IMR-90 (cell line): ENCODE measurements around the gene TMCC1. TPM values are rescaled to one million over a fixed set of nuclear protein-coding genes. Genes with fewer than 3 reads are reported as not detected.

Experiments
- ATAC-seq: fragments of 200-7000 bp; cut with Tn5 transposase; 2 replicates; pipeline ENCODE4 v1.9.1; 2020; ENCODE audit warnings: low read depth, mild to moderate bottlenecking, moderate library complexity
- BruUV-seq: library from RNA; stranded (reverse); fragments of 400-500 nt; replicated peaks from 2 replicates; lab custom pipeline; 2021; lab: Mats Ljungman, UMichigan
- CTCF ChIA-PET: fragments of 300-600 bp; formaldehyde crosslinking; extraction: SDS; loops from one replicate; lab custom pipeline; 2021; ENCODE audit warnings: antibody characterized with exemption; lab: Yijun Ruan, JAX
- POLR2A ChIA-PET: fragments of 300-600 bp; sonication (Branson Sonifier 250); formaldehyde crosslinking; loops from one replicate; lab custom pipeline; 2022; ENCODE audit warnings: antibody characterized with exemption; ENCODE audit not compliant: unreplicated experiment; lab: Charles Lee
- DNase-seq: peaks from one replicate; pipeline ENCODE4 v3.0.0; 2013
- H2AFZ ChIP-seq: replicated peaks from 2 replicates; pipeline ENCODE3; 2013; ENCODE audit warnings: low read length, mild to moderate bottlenecking; ENCODE audit not compliant: poor library complexity
- H2AK5ac ChIP-seq: 2 replicates; pipeline ENCODE4 v1.6.1; 2013; ENCODE audit warnings: low read depth, low read length, inconsistent platforms
- H2AK9ac ChIP-seq: replicated peaks from 2 replicates; pipeline ENCODE3; 2013; ENCODE audit warnings: mild to moderate bottlenecking, low read depth, low read length, moderate library complexity; ENCODE audit not compliant: poor library complexity
- H2BK120ac ChIP-seq: 2 replicates; pipeline ENCODE4 v1.6.1; 2013; ENCODE audit warnings: low read depth, low read length, inconsistent platforms
- H2BK15ac ChIP-seq: 3 replicates; pipeline ENCODE4 v1.6.1; 2013; ENCODE audit warnings: low read depth, low read length, inconsistent platforms
- H2BK20ac ChIP-seq: 2 replicates; pipeline ENCODE4 v1.6.1; 2013; ENCODE audit warnings: low read depth, mild to moderate bottlenecking, inconsistent platforms, low read length, moderate library complexity
- H2BK5ac ChIP-seq: 2 replicates; pipeline ENCODE4 v1.6.1; 2013; ENCODE audit warnings: mild to moderate bottlenecking, low read depth, low read length, inconsistent platforms; ENCODE audit not compliant: poor library complexity, severe bottlenecking
- H3K14ac ChIP-seq: replicated peaks from 2 replicates; pipeline ENCODE4 v1.6.1; 2013; ENCODE audit warnings: low read depth, low read length, inconsistent platforms
- H3K18ac ChIP-seq: 2 replicates; pipeline ENCODE4 v1.6.1; 2013; ENCODE audit warnings: low read depth, low read length, control low read depth
- H3K23ac ChIP-seq: 2 replicates; pipeline ENCODE4 v1.6.1; 2013; ENCODE audit warnings: low read depth, low read length, inconsistent platforms
- H3K27ac ChIP-seq: 2 replicates; pipeline ENCODE4 v1.5.1; 2013; ENCODE audit warnings: mild to moderate bottlenecking, control low read depth, low read length; ENCODE audit not compliant: insufficient read depth
- H3K27me3 ChIP-seq: 2 replicates; pipeline ENCODE4 v1.6.1; 2013; ENCODE audit warnings: low read length; ENCODE audit not compliant: control insufficient read depth, insufficient read depth
- H3K36me3 ChIP-seq: 2 replicates; pipeline ENCODE4 v1.6.1; 2013; ENCODE audit warnings: low read length, mixed read lengths; ENCODE audit not compliant: control insufficient read depth, insufficient read depth
- H3K4ac ChIP-seq: 2 replicates; pipeline ENCODE4 v1.6.1; 2013; ENCODE audit warnings: low read depth, low read length, inconsistent platforms
- H3K4me1 ChIP-seq: 2 replicates; pipeline ENCODE4 v1.6.1; 2013; ENCODE audit warnings: low read length, mixed read lengths; ENCODE audit not compliant: control insufficient read depth, insufficient read depth
- H3K4me2 ChIP-seq: 2 replicates; pipeline ENCODE4 v1.6.1; 2013; ENCODE audit warnings: low read depth, mild to moderate bottlenecking, control low read depth, low read length, moderate library complexity
- H3K4me3 ChIP-seq: 2 replicates; pipeline ENCODE4 v1.5.1; 2013; ENCODE audit warnings: low read depth, mild to moderate bottlenecking, control low read depth, low read length, moderate library complexity; ENCODE audit not compliant: insufficient read depth
- H3K56ac ChIP-seq: 2 replicates; pipeline ENCODE4 v1.6.1; 2013; ENCODE audit warnings: low read length, inconsistent platforms; ENCODE audit not compliant: insufficient read depth; ENCODE audit errors: extremely low read depth
- H3K79me1 ChIP-seq, 2 experiments: 2 replicates each; pipeline ENCODE4 v1.6.1; 2013; ENCODE audit warnings: low read length in 2 of 2, inconsistent platforms in 1 of 2, low read depth in 1 of 2
- H3K9ac ChIP-seq: 2 replicates; pipeline ENCODE4 v1.6.1; 2013; ENCODE audit warnings: low read depth, low read length, control low read depth
- H3K9me1 ChIP-seq: 2 replicates; pipeline ENCODE4 v1.6.1; 2013; ENCODE audit warnings: low read length, inconsistent platforms; ENCODE audit not compliant: insufficient read depth
- H3K9me3 ChIP-seq: 2 replicates; pipeline ENCODE4 v1.6.1; 2013; ENCODE audit warnings: low read length; ENCODE audit not compliant: control insufficient read depth, insufficient read depth
- H4K20me1 ChIP-seq: 2 replicates; pipeline ENCODE4 v1.6.1; 2013; ENCODE audit warnings: low read length, inconsistent platforms; ENCODE audit not compliant: insufficient read depth
- H4K5ac ChIP-seq: 2 replicates; pipeline ENCODE4 v1.6.1; 2013; ENCODE audit warnings: mild to moderate bottlenecking, low read depth, low read length, control low read depth
- H4K8ac ChIP-seq, 2 experiments: 2 replicates each; pipeline ENCODE4 v1.6.1; 2013; ENCODE audit warnings: low read depth in 2 of 2, low read length in 2 of 2, control low read depth in 1 of 2, inconsistent platforms in 1 of 2
- H4K91ac ChIP-seq: 2 replicates; pipeline ENCODE4 v1.6.1; 2013; ENCODE audit warnings: low read depth, low read length, inconsistent platforms; ENCODE audit not compliant: insufficient read depth
- BHLHE40 ChIP-seq: fragments of 150-350 bp; IDR thresholded peaks from 2 replicates; pipeline ENCODE4 v1.6.1; 2016; ENCODE audit warnings: mild to moderate bottlenecking, low read depth, low read length
- CEBPB ChIP-seq: IDR thresholded peaks from 2 replicates; pipeline ENCODE4 v1.6.1; 2012; ENCODE audit warnings: low read depth, low read length, improper control_type of control experiment
- CTCF ChIP-seq: conservative IDR thresholded peaks from 2 replicates; pipeline ENCODE4 v1.5.1; 2012; ENCODE audit warnings: mild to moderate bottlenecking, low read depth, low read length, improper control_type of control experiment
- ELK1 ChIP-seq: fragments of 150-350 bp; IDR thresholded peaks from 2 replicates; pipeline ENCODE4 v1.6.1; 2016; ENCODE audit warnings: low read depth, mild to moderate bottlenecking, low read length, moderate library complexity, borderline replicate concordance
- POLR2A ChIP-seq: IDR thresholded peaks from 2 replicates; pipeline ENCODE4 v1.6.1; 2012; ENCODE audit warnings: mild to moderate bottlenecking, low read depth, low read length
- RAD21 ChIP-seq: IDR thresholded peaks from 2 replicates; pipeline ENCODE4 v1.6.1; 2012; ENCODE audit warnings: low read length, improper control_type of control experiment
- RFX5 ChIP-seq: IDR thresholded peaks from 2 replicates; pipeline ENCODE4 v1.8.0; 2012; ENCODE audit warnings: low read depth, mild to moderate bottlenecking, low read length, moderate library complexity
- SMC3 ChIP-seq: fragments of 150-350 bp; IDR thresholded peaks from 2 replicates; pipeline ENCODE4 v1.6.1; 2016; ENCODE audit warnings: low read depth, mild to moderate bottlenecking, antibody characterized with exemption, low read length, moderate library complexity
- USF2 ChIP-seq: fragments of 150-350 bp; IDR thresholded peaks from 2 replicates; pipeline ENCODE4 v1.6.1; 2017; ENCODE audit warnings: mild to moderate bottlenecking, antibody characterized with exemption, low read length, low read depth
- WGBS, 2 experiments: methylation state at CpG; one replicate each; pipeline versions ENCODE4 v1.1.5 to v1.1.7; 2013; ENCODE audit warnings: missing lambda C conversion rate in 2 of 2; ENCODE audit not compliant: insufficient read length in 1 of 2; ENCODE audit errors: extremely low coverage in 2 of 2; 5-methylcytosine and 5-hydroxymethylcytosine counted together
- dilution Hi-C: fragments of 300-500 bp; cut with HindIII; formaldehyde crosslinking; loops from one replicate; pipeline ENCODE4 v1.14.3; 2018; ENCODE audit warnings: low sequenced_read_pairs; ENCODE audit not compliant: unreplicated experiment
- in situ Hi-C: fragments of 300-500 bp; cut with MboI; formaldehyde crosslinking; loops from 3 replicates; pipeline ENCODE4 v1.14.3; 2019; ENCODE audit warnings: low sequenced_read_pairs, inconsistent platforms, mixed read lengths
- intact Hi-C: fragments of 100-400 bp; cut with micrococcal nuclease; formaldehyde crosslinking; loops from 2 replicates; pipeline ENCODE4 v1.10.0; 2022
- polyA plus RNA-seq, 3 experiments: library from polyadenylated mRNA; depleted of rRNA; stranded (reverse); fragments of >200 nt; gene quantifications; 2 replicates each; pipeline ENCODE4 v1.2.3, GENCODE V29; 2012; ENCODE audit warnings: low replicate concordance in 1 of 3
- total RNA-seq: library from RNA; depleted of rRNA; stranded (reverse); fragments of >200 nt; gene quantifications from 2 replicates; pipeline ENCODE4 v1.2.3, GENCODE V29; 2012

TMCC1 gene
- total and polyA plus RNA-seq, 2 of the 4 experiments (the other 2 are of a cell fraction): 5.0 to 7.3 TPM

GRCh38 chr3:129608087-129608935 lies 285.2 kb downstream of the TMCC1 start (continued):
- TF ChIP-seq USF2: no peak

GRCh38 chr3:129607391-129608068 lies 286.0 kb downstream of the TMCC1 start:
- ATAC-seq: no peak
- Histone ChIP-seq H2AK5ac (peak overlapping the region; percentile 99), H3K9me3 (no peaks in the 10 kb centered on the region), H3K23ac (no peak overlapping the region), H2BK5ac (peak overlapping the region; percentile 49), H3K79me1 (peaks cover 7 to 25% of the 10 kb centered on the region in 2 experiments), H3K27ac (peak overlapping the region; percentile 81), H4K91ac (peak overlapping the region; percentile 87), H2BK20ac (no peak overlapping the region), H2BK15ac (0 out of 3 replicates have a peak overlapping the region, but pooled peaks have one; percentile 65), H3K4me3 (peak overlapping the region; percentile 63), H3K4me2 (peak overlapping the region; percentile 82), H3K27me3 (no peaks in the 10 kb centered on the region), H3K14ac (0 out of 2 replicates have a peak overlapping the region, but pooled peaks have one; percentile 49), H3K4me1 (peaks cover 35% of the 10 kb centered on the region), H2AK9ac (peak overlapping the region; percentile 84), H3K9me1 (peaks cover 20% of the 10 kb centered on the region), H3K18ac (peak overlapping the region; percentile 86), H2BK120ac (peak overlapping the region; percentile 80), H2AFZ (peak overlapping the region; percentile 85), H4K20me1 (peaks cover 30% of the 10 kb centered on the region), H4K8ac (peak overlapping the region; percentile 81 to 88), H3K36me3 (no peaks in the 10 kb centered on the region), H3K9ac (peak overlapping the region; percentile 82), H3K4ac (peak overlapping the region; percentile 92), H4K5ac (peak overlapping the region; percentile 79), H3K56ac (peak overlapping the region; percentile 3; the same call in 1 of the 2 replicates)
- ChIA-PET POLR2A (interaction anchor here (0.6 kb wide), 1 partner anchor 918 kb away, joined by 3 read pairs; no protein-coding TSS in a partner anchor), CTCF (no interaction called here)
- in situ Hi-C loops: loop anchor here (25.0 kb wide), 1 partner anchor 220 kb away; no protein-coding TSS in a partner anchor
- dilution Hi-C loops: no loop called here
- DNase-seq: no peak
- intact Hi-C loops: loop anchor here (1.0 kb wide), 1 partner anchor 117 kb away; no protein-coding TSS in a partner anchor
- no TSS peak for BruUV-seq
- 91% methylated on average over 11 of the region's 18 CpGs; no CpG with 5 or more reads in 1 of the 2 experiments for WGBS, 2 experiments
- TF ChIP-seq ELK1 (no peak), SMC3 (no peak), RAD21 (no peak), CEBPB (no peak), CTCF (no peak), RFX5 (no peak), POLR2A (no peak), BHLHE40 (no peak)
